Fibroblast of lung (primary cell): ENCODE results near the gene TTF2.

ENCODE experiments used
- CTCF ChIP-seq, 2 donors: IDR thresholded peaks in 1 of 2; conservative IDR thresholded peaks in 1 of 2; 1 replicate in 1 of 2; 2 replicates in 1 of 2; pipeline ENCODE4 v1.5.1; 2011 to 2012; ENCODE audit warnings: low read length in 2 of 2, control low read depth in 1 of 2, inconsistent platforms in 1 of 2, low read depth in 1 of 2, mild to moderate bottlenecking in 1 of 2
- EZH2 ChIP-seq: IDR thresholded peaks from 2 replicates; pipeline ENCODE4 v1.5.1; 2012; ENCODE audit warnings: low read length, control low read depth, mild to moderate bottlenecking; ENCODE audit errors: missing control alignments

- TF ChIP-seq CTCF (conservative IDR thresholded peaks at IDR 0.05 in 1 of 2, IDR thresholded peaks at IDR 0.05 in 1 of 2; ENCODE audit: low read depth in 1 of 2, low read length in 2 of 2) (no peak), EZH2 (no peak)
Measured at GRCh38 chr1:117076648-117077047, 16.5 kb downstream of the TTF2 start.
